Activated CD4-positive, alpha-beta T cell treated with anti-CD3 and anti-CD28 coated beads for 4 hours (primary cell): ENCODE measurements around the gene CCDC185.

Source experiments
- DNase-seq, 2 donors: peaks; one replicate each; pipeline ENCODE4 v3.0.0-alpha.2; 2020

Gene CCDC185

DNA sequence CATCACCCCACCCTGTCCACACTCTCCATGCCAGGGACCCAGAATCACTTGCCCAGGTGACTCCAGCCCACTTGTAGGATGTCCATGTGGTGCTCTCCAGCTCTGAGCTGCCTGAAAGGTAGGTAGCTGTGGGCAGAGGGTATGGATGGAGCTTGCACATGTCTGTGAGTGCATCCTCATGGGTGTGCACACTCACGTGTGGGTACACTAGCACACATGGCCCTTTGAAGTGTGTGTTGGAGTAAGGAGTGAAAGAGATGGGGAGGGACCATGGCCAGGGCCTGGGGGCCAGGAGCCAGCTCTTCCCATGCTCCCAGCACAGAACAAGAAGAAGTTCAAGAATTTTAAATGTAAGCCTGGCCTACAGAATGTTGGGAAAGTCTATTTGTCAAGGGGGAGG lies 50.2 kb downstream of the CCDC185 start:
- DNase-seq: no peak

DNA sequence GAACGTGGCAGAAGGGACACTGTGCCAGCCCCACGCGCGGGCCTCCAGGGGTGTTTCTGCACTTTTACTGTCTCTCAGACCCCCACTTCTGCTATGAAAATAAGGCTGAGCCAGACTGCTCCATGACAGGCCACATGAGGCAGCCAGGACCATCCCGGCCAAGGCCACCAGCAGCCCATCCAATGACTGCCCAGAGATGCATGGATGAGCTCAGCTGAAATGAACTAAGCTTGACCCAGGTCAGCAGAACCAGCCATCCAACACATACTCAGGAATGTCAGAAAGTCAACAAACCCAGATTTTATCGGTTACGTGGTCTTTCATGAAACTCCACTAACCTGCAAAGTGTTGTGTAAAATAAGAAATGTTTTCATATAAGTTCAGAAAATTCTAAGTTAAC lies 51.2 kb downstream of the CCDC185 start:
- DNase-seq: no peak
